Measurements from ENCODE around the gene RABGAP1. TPM values are rescaled to one million over a fixed set of nuclear protein-coding genes. Genes with fewer than 3 reads are reported as not detected.

The RABGAP1 gene
- total and polyA plus RNA-seq, 10 of the 15 experiments (the other 5 are each of a cell fraction or from before 2014, with no cell fraction given), result 2.6 to 31.6 (median 12.5) TPM

- Histone ChIP-seq H3K36me3 (ENCODE audit: control insufficient read depth in 2 of 2, insufficient read depth in 2 of 2, low read length in 1 of 2) (peaks cover 0 to 30% of the 10 kb centered on the region in 2 experiments; a peak in 2 of 4 replicates), H3K27me3 (replicated peaks in 1 of 2; ENCODE audit: control insufficient read depth in 2 of 2, insufficient read depth in 2 of 2, low read length in 1 of 2) (no peaks in the 10 kb centered on the region), H3K79me2 (ENCODE audit: control insufficient read depth, insufficient read depth, low read length) (no peaks in the 10 kb centered on the region), H3K27ac (ENCODE audit: control insufficient read depth, insufficient read depth) (no peak overlapping the region), H4K20me1 (ENCODE audit: control insufficient read depth, insufficient read depth) (no peaks in the 10 kb centered on the region), H3K4me3 (no peak overlapping the region), H3K9me3 (replicated peaks; ENCODE audit: control insufficient read depth, insufficient read depth, low read length) (no peaks in the 10 kb centered on the region), H3K9ac (ENCODE audit: control insufficient read depth, insufficient read depth, low read length) (no peak overlapping the region), H2AFZ (ENCODE audit: control insufficient read depth, low read depth, low read length) (no peak overlapping the region), H3K4me2 (ENCODE audit: control insufficient read depth, insufficient read depth) (no peak overlapping the region), H3K4me1 (ENCODE audit: control insufficient read depth, insufficient read depth, low read length) (no peaks in the 10 kb centered on the region)
- TF ChIP-seq, protein P1, sequence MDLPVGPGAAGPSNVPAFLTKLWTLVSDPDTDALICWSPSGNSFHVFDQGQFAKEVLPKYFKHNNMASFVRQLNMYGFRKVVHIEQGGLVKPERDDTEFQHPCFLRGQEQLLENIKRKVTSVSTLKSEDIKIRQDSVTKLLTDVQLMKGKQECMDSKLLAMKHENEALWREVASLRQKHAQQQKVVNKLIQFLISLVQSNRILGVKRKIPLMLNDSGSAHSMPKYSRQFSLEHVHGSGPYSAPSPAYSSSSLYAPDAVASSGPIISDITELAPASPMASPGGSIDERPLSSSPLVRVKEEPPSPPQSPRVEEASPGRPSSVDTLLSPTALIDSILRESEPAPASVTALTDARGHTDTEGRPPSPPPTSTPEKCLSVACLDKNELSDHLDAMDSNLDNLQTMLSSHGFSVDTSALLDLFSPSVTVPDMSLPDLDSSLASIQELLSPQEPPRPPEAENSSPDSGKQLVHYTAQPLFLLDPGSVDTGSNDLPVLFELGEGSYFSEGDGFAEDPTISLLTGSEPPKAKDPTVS (IDR thresholded peaks at IDR 0.05; ENCODE audit: low read depth, low read length), result no peak
- TF ChIP-seq IRF5 (IDR thresholded peaks at IDR 0.05; ENCODE audit: borderline replicate concordance) (no peak), CREM (IDR thresholded peaks at IDR 0.05; ENCODE audit: low read depth) (no peak), KDM1A (IDR thresholded peaks at IDR 0.05; ENCODE audit: borderline replicate concordance) (no peak), RBBP5 (conservative IDR thresholded peaks at IDR 0.05) (no peak), ZNF24 (IDR thresholded peaks at IDR 0.05) (no peak), CHD1 (IDR thresholded peaks at IDR 0.05; ENCODE audit: low read depth, low read length) (no peak), BCL11A (IDR thresholded peaks at IDR 0.05; ENCODE audit: low read depth, low read length) (no peak), NFYB (IDR thresholded peaks at IDR 0.05; ENCODE audit: insufficient read depth, low read depth, low read length) (no peak), IKZF1 (conservative IDR thresholded peaks at IDR 0.05) (no peak), JUND (IDR thresholded peaks at IDR 0.05; ENCODE audit: low read depth, low read length) (no peak), HDAC2 (IDR thresholded peaks at IDR 0.05) (no peak), CBFB (IDR thresholded peaks at IDR 0.05; ENCODE audit: low read depth) (no peak), ZNF384 (IDR thresholded peaks at IDR 0.05; ENCODE audit: borderline replicate concordance, low read depth, low read length) (no peak)
- TF ChIP-seq, protein P2, sequence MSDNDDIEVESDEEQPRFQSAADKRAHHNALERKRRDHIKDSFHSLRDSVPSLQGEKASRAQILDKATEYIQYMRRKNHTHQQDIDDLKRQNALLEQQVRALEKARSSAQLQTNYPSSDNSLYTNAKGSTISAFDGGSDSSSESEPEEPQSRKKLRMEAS (IDR thresholded peaks at IDR 0.05; ENCODE audit: low read depth, low read length), result no peak
- TF ChIP-seq, protein P3, sequence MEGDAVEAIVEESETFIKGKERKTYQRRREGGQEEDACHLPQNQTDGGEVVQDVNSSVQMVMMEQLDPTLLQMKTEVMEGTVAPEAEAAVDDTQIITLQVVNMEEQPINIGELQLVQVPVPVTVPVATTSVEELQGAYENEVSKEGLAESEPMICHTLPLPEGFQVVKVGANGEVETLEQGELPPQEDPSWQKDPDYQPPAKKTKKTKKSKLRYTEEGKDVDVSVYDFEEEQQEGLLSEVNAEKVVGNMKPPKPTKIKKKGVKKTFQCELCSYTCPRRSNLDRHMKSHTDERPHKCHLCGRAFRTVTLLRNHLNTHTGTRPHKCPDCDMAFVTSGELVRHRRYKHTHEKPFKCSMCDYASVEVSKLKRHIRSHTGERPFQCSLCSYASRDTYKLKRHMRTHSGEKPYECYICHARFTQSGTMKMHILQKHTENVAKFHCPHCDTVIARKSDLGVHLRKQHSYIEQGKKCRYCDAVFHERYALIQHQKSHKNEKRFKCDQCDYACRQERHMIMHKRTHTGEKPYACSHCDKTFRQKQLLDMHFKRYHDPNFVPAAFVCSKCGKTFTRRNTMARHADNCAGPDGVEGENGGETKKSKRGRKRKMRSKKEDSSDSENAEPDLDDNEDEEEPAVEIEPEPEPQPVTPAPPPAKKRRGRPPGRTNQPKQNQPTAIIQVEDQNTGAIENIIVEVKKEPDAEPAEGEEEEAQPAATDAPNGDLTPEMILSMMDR (IDR thresholded peaks at IDR 0.05 in 2 of 3, conservative IDR thresholded peaks at IDR 0.05 in 1 of 3; ENCODE audit: control insufficient read depth in 2 of 3, extremely low read depth in 1 of 3, insufficient read depth in 1 of 3, low read depth in 3 of 3, low read length in 3 of 3), result no peak
- TF ChIP-seq, protein P4, sequence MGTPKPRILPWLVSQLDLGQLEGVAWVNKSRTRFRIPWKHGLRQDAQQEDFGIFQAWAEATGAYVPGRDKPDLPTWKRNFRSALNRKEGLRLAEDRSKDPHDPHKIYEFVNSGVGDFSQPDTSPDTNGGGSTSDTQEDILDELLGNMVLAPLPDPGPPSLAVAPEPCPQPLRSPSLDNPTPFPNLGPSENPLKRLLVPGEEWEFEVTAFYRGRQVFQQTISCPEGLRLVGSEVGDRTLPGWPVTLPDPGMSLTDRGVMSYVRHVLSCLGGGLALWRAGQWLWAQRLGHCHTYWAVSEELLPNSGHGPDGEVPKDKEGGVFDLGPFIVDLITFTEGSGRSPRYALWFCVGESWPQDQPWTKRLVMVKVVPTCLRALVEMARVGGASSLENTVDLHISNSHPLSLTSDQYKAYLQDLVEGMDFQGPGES (IDR thresholded peaks at IDR 0.05), result no peak
- TF ChIP-seq, protein P5, sequence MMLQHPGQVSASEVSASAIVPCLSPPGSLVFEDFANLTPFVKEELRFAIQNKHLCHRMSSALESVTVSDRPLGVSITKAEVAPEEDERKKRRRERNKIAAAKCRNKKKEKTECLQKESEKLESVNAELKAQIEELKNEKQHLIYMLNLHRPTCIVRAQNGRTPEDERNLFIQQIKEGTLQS (IDR thresholded peaks at IDR 0.05; ENCODE audit: borderline replicate concordance, extremely low read depth, low read depth, low read length), result no peak
- WGBS (ENCODE audit: insufficient coverage, insufficient replicate concordance, low lambda C conversion rate, missing lambda C conversion rate), result 94% methylated on average over 2 of the region's 2 CpGs
- ChIA-PET RAD21 (ENCODE audit: unreplicated experiment) (interaction anchor here (0.9 kb wide), 1 partner anchor 212 kb away, joined by 3 read pairs; no protein-coding TSS in a partner anchor), POLR2A (no interaction called here), CTCF (no interaction called here), SMC1A (ENCODE audit: uncharacterized antibody, unreplicated experiment) (no interaction called here)
- no TSS peak for BruUV-seq (replicated peaks)
- DNase-seq (ENCODE audit: low read depth, low spot score), result no peak
- in situ Hi-C loops (cut with MboI) (no loop called here), intact Hi-C loops (cut with micrococcal nuclease; ENCODE audit: unreplicated experiment) (no loop called here)
- ATAC-seq, result no peak
- no peak for FAIRE-seq
Observed at GRCh38 chr9:123138163-123138562, 197.3 kb downstream of the RABGAP1 start.
